GM21381 (cell line): ENCODE data around the gene COMTD1.
"Not testable (repeated sequence)": the region's sequence is repeated elsewhere in the genome, so short reads cannot be mapped to it uniquely, and the experiment has no call there.

Experiments
- ATAC-seq: cut with Tn5 transposase; IDR thresholded peaks from one replicate; pipeline ENCODE4 v1.9.1; 2021; ENCODE audit warnings: mild to moderate bottlenecking, moderate library complexity; ENCODE audit not compliant: unreplicated experiment

The COMTD1 gene

DNA sequence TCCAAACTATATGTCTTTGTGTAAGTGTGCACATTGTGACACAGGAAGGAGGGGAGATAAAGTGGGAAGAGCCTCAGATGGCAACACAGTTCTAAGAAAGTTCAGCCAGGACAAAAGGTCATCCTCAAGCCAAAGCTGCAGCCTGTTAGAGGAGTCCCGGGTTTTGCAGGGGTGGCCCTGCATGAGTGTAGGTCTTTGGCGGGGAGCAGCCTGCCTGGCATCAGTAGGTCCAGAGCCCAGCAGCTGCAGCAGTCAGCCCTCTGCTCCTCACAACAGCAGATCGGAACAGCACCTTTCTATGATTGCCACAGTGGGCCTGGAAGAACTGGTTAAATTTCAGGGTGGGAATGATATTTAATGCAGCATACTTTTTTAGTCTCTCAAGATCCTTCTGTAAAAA lies 38.7 kb downstream of the COMTD1 start:
- ATAC-seq, result no peak

DNA sequence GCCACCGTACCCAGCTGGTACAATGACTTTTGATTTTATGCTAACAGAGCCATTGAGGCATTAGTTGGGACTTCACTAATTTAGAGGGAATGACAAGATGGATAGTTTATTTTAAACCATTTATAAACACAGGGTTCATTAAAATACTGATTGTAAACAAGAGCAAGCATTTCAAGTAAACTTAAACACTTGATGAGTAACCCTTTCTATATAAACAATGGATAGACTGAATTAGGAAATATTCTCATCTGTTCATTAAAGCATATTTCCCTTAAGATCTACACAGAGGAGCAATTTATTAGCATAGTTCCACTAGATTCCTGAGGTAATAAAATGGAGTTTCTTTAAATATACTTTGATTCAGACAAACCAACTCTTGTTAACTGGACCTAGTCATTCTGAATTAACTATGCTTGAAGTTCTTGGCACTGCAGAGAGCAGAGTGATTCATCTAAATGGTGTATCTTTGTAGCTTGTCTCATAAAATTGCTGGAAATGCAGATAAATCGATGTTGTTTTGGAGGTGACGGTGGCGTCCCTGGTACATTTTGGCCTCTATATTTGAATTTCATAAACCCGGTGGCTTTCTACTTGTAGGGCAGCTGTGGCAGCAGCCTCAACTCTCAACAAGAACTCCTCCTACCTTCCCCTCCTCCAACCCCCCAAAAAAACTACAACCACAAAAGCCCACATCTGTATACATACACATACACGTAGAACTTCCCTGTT lies 40.6 kb downstream of the COMTD1 start:
- ATAC-seq, result no peak

DNA sequence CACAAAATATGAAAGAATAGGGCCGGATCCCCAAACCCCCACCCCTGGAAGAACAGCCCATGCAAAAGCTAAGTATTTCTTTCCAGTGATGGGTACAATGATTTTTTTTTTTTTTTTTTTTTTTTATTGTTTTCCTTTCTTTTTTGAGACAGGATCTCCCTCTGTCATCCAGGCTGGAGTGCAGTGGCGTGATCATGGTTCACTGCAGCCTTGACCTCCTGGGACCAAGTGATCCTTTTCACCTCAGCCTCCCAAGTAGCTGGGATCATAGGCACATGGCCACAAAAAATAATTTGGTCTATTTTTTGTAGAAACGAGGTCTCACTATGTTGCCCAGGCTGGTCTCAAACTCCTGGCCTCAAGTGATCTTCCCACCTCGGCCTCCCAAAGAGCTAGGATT lies 41.1 kb downstream of the COMTD1 start:
- ATAC-seq, result not testable (repeated sequence)

DNA sequence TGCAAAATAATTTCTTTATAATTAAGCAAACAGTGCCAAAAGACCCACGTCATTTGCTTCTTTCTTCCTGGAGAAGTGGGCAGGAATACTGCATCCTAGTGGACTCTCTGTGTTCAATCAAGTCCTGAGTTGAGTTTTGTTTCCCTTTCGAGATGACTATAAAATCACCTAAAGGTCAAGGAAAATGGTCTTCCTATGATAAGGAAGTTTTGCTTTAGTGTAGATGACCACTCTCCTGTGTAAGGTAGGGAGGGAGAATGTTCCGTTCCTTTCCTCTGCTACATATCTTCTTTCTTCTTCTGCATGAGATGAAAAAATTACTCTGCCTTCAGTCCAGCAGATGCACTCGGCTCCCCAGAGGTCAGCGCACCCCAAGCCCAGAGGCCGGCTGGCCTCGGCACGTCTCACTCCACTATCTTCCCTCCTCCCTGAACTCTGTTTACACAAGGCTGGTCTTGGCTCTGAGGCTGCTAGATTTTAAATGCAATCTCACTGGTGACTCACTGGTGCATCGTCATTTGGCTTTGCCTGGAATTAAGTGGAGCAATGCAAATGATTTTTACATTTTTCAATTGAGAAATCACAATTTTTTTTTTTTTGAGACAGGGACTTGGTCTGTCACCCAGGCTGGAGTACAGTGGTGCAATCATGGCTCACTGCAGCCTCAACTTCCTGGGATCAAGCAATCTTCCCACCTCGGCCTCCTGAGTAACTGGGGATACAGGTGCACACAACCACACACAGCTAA lies 43.8 kb downstream of the COMTD1 start:
- no peak for ATAC-seq

DNA sequence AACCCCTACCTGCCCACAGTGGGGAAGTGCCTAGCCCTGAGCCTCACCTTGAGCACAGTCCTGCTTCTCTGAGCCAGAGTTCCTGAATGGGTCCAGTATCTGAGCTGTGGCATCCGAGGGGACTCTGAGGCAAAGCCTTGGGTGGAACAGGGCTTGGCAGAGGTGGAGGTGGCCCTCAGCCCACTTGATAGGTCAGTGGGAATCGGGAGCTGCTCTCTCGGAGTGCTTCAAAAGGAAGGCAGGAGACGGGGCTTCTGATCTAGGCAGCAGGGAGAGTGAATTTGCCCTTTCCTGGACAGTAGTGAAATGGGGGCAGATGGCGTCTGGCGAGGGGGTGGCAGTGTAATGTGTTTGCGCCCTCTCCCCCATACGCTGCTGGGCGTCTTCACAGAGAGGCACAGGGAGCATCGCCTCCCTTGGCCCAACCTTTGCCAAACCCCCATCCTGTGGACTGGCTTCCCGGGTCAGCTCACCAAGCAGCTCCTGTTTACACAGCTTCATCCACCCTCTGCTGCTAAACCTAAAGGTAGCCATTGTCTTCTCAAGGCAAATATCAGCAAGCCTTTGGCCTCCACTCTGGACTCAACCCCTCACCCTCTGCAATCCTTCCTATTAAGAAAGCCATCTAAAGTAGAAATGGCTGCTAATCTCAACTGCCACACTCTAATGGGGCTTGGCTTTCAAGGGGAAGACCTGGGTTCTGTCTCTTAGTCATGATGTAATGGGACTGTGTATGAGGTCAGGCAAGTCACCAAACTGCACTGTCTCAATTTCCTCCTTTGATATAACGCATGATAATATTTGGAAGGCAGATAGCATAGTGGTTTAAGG lies 46.3 kb downstream of the COMTD1 start:
- no peak for ATAC-seq

DNA sequence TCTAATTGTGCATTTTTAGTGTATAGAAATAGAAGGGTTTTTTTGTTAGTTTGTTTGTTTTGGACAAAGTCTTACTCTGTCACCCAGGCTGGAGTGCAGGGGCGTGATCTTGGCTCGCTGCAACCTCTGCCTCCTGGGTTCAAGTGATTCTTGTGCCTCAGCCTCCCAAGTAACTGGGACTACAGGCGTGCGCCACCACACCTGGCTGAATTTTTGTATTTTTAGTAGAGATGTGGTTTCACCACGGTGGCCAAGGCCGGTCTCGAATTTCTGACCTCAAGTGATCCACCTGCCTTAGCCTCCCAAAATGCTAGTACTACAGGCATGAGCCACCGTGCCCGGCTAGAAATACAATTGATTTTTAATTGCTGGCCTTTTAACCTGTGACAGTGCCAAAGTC lies 47.2 kb downstream of the COMTD1 start:
- ATAC-seq, result not testable (repeated sequence)

DNA sequence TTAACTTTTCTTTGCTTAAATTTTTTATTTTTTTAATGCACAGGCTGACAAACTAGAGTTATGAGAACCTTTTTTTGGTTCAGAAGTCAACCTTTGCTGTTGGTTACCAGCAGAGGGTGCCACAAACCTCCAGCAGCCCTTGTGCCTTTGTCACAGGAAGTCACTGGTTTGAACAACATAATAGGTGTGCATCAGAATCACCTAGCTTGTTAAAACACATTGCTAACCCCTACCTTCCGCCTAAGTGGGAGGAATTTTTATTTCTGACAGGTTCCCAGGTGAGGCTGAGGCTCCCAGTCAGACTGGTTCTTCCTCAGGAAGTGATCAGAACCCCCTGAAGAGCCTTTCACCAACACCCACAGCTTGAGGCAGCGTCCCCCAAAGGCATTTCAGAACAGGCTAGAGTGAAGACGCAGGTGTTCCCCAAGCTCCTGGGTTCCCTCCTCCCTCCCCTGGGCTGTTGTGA lies 47.8 kb downstream of the COMTD1 start:
- no peak for ATAC-seq

DNA sequence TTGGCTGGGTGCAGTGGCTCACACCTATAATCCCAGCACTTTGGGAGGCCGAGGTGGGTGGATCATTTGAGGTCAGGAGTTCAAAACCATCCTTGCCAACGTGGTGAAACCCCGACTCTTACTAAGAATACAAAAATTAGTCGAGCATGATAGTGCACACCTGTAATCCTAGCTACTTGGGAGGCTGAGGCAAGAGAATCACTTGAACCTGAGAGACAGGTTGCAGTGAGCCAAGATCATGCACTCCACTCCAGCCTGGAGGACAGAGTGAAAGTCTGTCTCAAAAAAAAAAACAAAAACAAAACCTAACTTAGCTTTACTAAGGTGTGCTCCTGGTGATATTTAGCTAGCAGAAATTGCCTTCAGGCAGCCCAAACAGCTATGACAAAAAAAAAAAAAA lies 49.4 kb downstream of the COMTD1 start:
- ATAC-seq, result no peak
